ENCODE results near the gene IFNA8. TPM values are rescaled to one million over a fixed set of nuclear protein-coding genes. Genes with fewer than 3 reads are reported as not detected.
A peak's percentile ranks its signal among the peaks of the same experiment; 100 is the strongest.

IFNA8 gene
- total and polyA plus RNA-seq, 2 of the 8 experiments (the other 6 are each of a cell fraction or from before 2014, with no cell fraction given), result not detected

DNA sequence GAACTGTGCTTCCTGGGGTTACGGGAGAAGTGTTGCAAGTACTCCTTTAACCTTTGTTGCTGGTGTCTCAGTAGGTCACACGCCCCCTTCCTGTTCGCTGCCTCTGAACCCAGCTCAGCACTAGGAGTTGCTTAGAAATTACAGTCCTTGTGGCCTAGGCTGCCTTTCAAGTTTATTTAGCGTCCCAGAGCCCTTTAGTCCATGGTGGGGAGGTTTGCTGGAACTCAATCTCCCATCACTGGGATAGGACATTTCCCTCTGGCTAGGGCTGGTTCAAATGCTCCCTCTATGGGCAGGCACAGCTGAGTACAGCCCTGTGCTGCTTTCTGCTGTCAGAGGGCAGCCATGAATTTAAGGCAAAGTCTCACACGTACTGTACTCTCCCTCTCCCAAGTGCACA lies 4.7 kb downstream of the IFNA8 start:
- Histone ChIP-seq H2BK5ac (ENCODE audit: low read depth, low read length) (no peak overlapping the region), H3K9ac (replicated peaks in 1 of 4; ENCODE audit: extremely low read depth in 1 of 4, low read depth in 3 of 4, low read length in 3 of 4) (no peak overlapping the region), H3K23ac (ENCODE audit: insufficient read length) (no peak overlapping the region), H4K20me1 (replicated peaks in 1 of 2; ENCODE audit: control insufficient read depth in 1 of 2, insufficient read depth in 2 of 2, low read length in 2 of 2) (no peaks in the 10 kb centered on the region), H2BK15ac (ENCODE audit: low read length) (no peak overlapping the region), H3K79me2 (ENCODE audit: control insufficient read depth in 1 of 2, insufficient read depth in 2 of 2, low read length in 2 of 2) (no peaks in the 10 kb centered on the region), H2AK5ac (ENCODE audit: low read depth, low read length) (no peak overlapping the region), H2BK20ac (ENCODE audit: low read length) (no peak overlapping the region), H3K36me3 (ENCODE audit: control insufficient read depth in 2 of 4, insufficient read depth in 4 of 4, low read length in 3 of 4) (no peaks in the 10 kb centered on the region), H3K14ac (ENCODE audit: insufficient read length) (no peak overlapping the region), H3K23me2 (ENCODE audit: low read depth, low read length) (no peaks in the 10 kb centered on the region), H2AFZ (ENCODE audit: low read length) (peak overlapping the region; percentile 58; the same call in 1 of the 2 replicates), H3K56ac (replicated peaks; ENCODE audit: insufficient read length, low read depth, low read length) (no peak overlapping the region), H3K4ac (replicated peaks; ENCODE audit: insufficient read length, low read depth, low read length) (no peak overlapping the region), H3K9me3 (ENCODE audit: insufficient read depth in 2 of 2, low read depth in 1 of 2, low read length in 1 of 2) (no peaks in the 10 kb centered on the region), H4K5ac (ENCODE audit: insufficient read length, low read depth, low read length) (no peak overlapping the region), H3K79me1 (ENCODE audit: low read depth, low read length) (no peaks in the 10 kb centered on the region), H3K4me3 (ENCODE audit: extremely low read depth in 1 of 4, insufficient read depth in 2 of 4, low read depth in 3 of 4, low read length in 4 of 4) (no peak overlapping the region), H4K8ac (ENCODE audit: extremely low read depth, insufficient read depth, low read length) (no peak overlapping the region), H2BK120ac (replicated peaks; ENCODE audit: low read depth, low read length) (no peak overlapping the region), H2BK12ac (ENCODE audit: low read depth, low read length) (no peak overlapping the region), H3K27me3 (replicated peaks in 1 of 4; ENCODE audit: control insufficient read depth in 3 of 4, extremely low read depth in 1 of 4, insufficient read depth in 3 of 4, low read length in 3 of 4) (no peaks in the 10 kb centered on the region), H4K91ac (replicated peaks; ENCODE audit: insufficient read length, low read length) (no peak overlapping the region), H3K27ac (ENCODE audit: low read depth, low read length) (no peak overlapping the region), H3K4me1 (replicated peaks in 1 of 4; ENCODE audit: control insufficient read depth in 3 of 4, insufficient read depth in 4 of 4, low read length in 3 of 4) (no peaks in the 10 kb centered on the region), H3K4me2 (ENCODE audit: insufficient read depth in 1 of 2, low read depth in 2 of 2, low read length in 2 of 2) (no peak overlapping the region), H3K18ac (ENCODE audit: extremely low read depth, low read length) (no peak overlapping the region)
- 67% methylated on average over 5 of the region's 5 CpGs; no CpG with 5 or more reads in 1 of the 2 experiments for WGBS, 2 experiments (ENCODE audit: extremely low coverage in 1 of 2, insufficient coverage in 1 of 2, insufficient read length in 1 of 2, insufficient replicate concordance in 2 of 2, low coverage in 1 of 2, low lambda C conversion rate in 2 of 2, missing lambda C conversion rate in 1 of 2)
- TF ChIP-seq MAFK (IDR thresholded peaks at IDR 0.05; ENCODE audit: low read depth, low read length), result no peak
- peak; percentile 45 to 51 for TF ChIP-seq RAD21 (IDR thresholded peaks at IDR 0.05 in 1 of 2, conservative IDR thresholded peaks at IDR 0.05 in 1 of 2; ENCODE audit: low read depth in 2 of 2, low read length in 2 of 2)
- no peak for TF ChIP-seq NANOG (IDR thresholded peaks at IDR 0.05; ENCODE audit: insufficient read depth, low read depth, low read length, poor library complexity, severe bottlenecking)
- no peak for TF ChIP-seq BCL11A (IDR thresholded peaks at IDR 0.05; ENCODE audit: low read depth in 2 of 2, low read length in 2 of 2)
- TF ChIP-seq KDM5A (IDR thresholded peaks at IDR 0.05; ENCODE audit: low read length), result no peak
- no peak for TF ChIP-seq POLR2AphosphoS5 (IDR thresholded peaks at IDR 0.05; ENCODE audit: low read depth, low read length)
- TF ChIP-seq CTCF (IDR thresholded peaks at IDR 0.05; ENCODE audit: control extremely low read depth in 1 of 3, insufficient read depth in 1 of 3, low read depth in 1 of 3, low read length in 3 of 3), result peak; percentile 47 to 71 (median 60)
- ChIA-PET CTCF (ENCODE audit: partially characterized antibody) (interaction anchor here (1.1 to 1.9 kb wide), 7 partner anchors 8 to 179 kb away, joined by 3 to 6 read pairs (median 3); no protein-coding TSS in a partner anchor), POLR2A (ENCODE audit: partially characterized antibody) (no interaction called here)
- DNase-seq (ENCODE audit: low read depth in 1 of 2, low spot score in 2 of 2) (no peak), FAIRE-seq (no peak)

Data from H1 (cell line).